HEK293 (cell line): Measurements from ENCODE around the gene PRDM11.

ENCODE experiments used
- GLIS2 ChIP-seq: fragments of 450-650 bp; formaldehyde crosslinking; IDR thresholded peaks from 2 replicates; pipeline ENCODE4 v1.5.1; 2016; ENCODE audit warnings: missing biosample characterization, missing genetic modification characterization
- RBAK ChIP-seq: fragments of 450-650 bp; formaldehyde crosslinking; IDR thresholded peaks from 2 replicates; pipeline ENCODE4 v1.5.1; 2016; ENCODE audit warnings: missing biosample characterization, missing genetic modification characterization
- ZBTB21 ChIP-seq: fragments of 450-650 bp; formaldehyde crosslinking; IDR thresholded peaks from 2 replicates; pipeline ENCODE4 v1.5.1; 2017; ENCODE audit warnings: missing biosample characterization, missing genetic modification characterization
- ZNF544 ChIP-seq: fragments of 450-650 bp; formaldehyde crosslinking; IDR thresholded peaks from 2 replicates; pipeline ENCODE4 v1.5.0; 2017; ENCODE audit warnings: missing biosample characterization, missing genetic modification characterization
- ZNF76 ChIP-seq: fragments of 450-650 bp; formaldehyde crosslinking; IDR thresholded peaks from 2 replicates; pipeline ENCODE4; 2016; ENCODE audit warnings: low read depth, missing biosample characterization, missing genetic modification characterization, borderline replicate concordance
- ZXDB ChIP-seq: fragments of 450-650 bp; formaldehyde crosslinking; IDR thresholded peaks from 2 replicates; pipeline ENCODE4 v1.5.1; 2016; ENCODE audit warnings: missing biosample characterization, missing genetic modification characterization
- TF ChIP-seq, protein P1 (sequence below): fragments of 450-650 bp; formaldehyde crosslinking; IDR thresholded peaks from 2 replicates; pipeline ENCODE4 v1.5.1; 2016; ENCODE audit warnings: missing biosample characterization, missing genetic modification characterization
- TF ChIP-seq, protein P2 (sequence below): sonication (generic); formaldehyde crosslinking; IDR thresholded peaks from 2 replicates; pipeline ENCODE4 v1.8.1; 2022; ENCODE audit warnings: mild to moderate bottlenecking, moderate library complexity, missing genetic modification reagents

DNA sequence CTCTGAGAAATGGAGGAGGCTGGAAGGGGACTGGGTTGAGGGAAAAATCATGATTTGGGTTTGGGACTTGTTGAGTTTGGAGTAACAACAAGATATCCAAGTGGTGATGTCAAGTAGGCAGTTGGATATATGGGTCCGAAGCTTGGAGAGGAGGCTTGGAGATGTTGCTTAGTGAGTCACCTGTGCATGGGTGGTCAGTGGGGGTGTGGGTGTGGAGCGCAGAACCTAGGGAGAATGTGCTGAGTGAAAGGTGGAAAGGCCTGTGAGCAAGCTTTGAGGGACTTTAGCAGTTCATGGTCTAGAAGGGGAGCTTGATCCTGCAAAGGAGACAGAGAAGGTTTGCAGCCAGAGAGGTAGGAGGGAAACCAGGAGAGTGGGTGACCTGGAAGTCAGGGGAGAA is 38.2 kb downstream of the PRDM11 start:
- TF ChIP-seq ZBTB21 (tag by site-specific recombination) (no peak), ZNF76 (tag by site-specific recombination) (no peak), ZXDB (tag by site-specific recombination) (no peak), GLIS2 (no peak), RBAK (no peak), ZNF544 (tag by site-specific recombination) (no peak)
- TF ChIP-seq, protein P1, sequence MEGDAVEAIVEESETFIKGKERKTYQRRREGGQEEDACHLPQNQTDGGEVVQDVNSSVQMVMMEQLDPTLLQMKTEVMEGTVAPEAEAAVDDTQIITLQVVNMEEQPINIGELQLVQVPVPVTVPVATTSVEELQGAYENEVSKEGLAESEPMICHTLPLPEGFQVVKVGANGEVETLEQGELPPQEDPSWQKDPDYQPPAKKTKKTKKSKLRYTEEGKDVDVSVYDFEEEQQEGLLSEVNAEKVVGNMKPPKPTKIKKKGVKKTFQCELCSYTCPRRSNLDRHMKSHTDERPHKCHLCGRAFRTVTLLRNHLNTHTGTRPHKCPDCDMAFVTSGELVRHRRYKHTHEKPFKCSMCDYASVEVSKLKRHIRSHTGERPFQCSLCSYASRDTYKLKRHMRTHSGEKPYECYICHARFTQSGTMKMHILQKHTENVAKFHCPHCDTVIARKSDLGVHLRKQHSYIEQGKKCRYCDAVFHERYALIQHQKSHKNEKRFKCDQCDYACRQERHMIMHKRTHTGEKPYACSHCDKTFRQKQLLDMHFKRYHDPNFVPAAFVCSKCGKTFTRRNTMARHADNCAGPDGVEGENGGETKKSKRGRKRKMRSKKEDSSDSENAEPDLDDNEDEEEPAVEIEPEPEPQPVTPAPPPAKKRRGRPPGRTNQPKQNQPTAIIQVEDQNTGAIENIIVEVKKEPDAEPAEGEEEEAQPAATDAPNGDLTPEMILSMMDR (tag by site-specific recombination) = no peak
- TF ChIP-seq, protein P2, sequence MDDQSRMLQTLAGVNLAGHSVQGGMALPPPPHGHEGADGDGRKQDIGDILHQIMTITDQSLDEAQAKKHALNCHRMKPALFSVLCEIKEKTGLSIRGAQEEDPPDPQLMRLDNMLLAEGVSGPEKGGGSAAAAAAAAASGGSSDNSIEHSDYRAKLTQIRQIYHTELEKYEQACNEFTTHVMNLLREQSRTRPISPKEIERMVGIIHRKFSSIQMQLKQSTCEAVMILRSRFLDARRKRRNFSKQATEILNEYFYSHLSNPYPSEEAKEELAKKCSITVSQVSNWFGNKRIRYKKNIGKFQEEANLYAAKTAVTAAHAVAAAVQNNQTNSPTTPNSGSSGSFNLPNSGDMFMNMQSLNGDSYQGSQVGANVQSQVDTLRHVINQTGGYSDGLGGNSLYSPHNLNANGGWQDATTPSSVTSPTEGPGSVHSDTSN (CRISPR knock-in tag) = no peak
